Naive B cell (primary cell): ENCODE data around the gene SPAM1. TPM values are rescaled to one million over a fixed set of nuclear protein-coding genes. Genes with fewer than 3 reads are reported as not detected.
"Not testable (repeated sequence)": the region's sequence is repeated elsewhere in the genome, so short reads cannot be mapped to it uniquely, and the experiment has no call there.

ENCODE experiments used
- ATAC-seq, 2 donors: fragments of 150-1000 bp; cut with Tn5 transposase; 2 replicates each; pipeline ENCODE4 v1.10.0; 2021; ENCODE audit warnings: low read depth in 2 of 2, mild to moderate bottlenecking in 2 of 2, moderate library complexity in 2 of 2
- DNase-seq: peaks from one replicate; pipeline ENCODE4 v3.0.0; 2022
- H3K27ac Mint-ChIP-seq, 6 donors: one replicate each; pipeline ENCODE4 v1.8.0; 2020 to 2022; ENCODE audit warnings: mild to moderate bottlenecking in 6 of 6, mixed read lengths in 6 of 6, moderate library complexity in 5 of 6, inconsistent platforms in 2 of 6
- H3K27me3 Mint-ChIP-seq, 3 donors: one replicate each; pipeline ENCODE4 v1.8.0; 2021 to 2022; ENCODE audit warnings: mixed read lengths in 3 of 3, mild to moderate bottlenecking in 1 of 3
- H3K36me3 Mint-ChIP-seq, 2 donors: one replicate each; pipeline ENCODE4 v1.8.0; 2020 to 2022; ENCODE audit warnings: mixed read lengths in 2 of 2, inconsistent platforms in 1 of 2, mild to moderate bottlenecking in 1 of 2
- H3K4me1 Mint-ChIP-seq, 3 donors: one replicate each; pipeline ENCODE4 v1.8.0; 2020 to 2022; ENCODE audit warnings: mixed read lengths in 3 of 3, inconsistent platforms in 1 of 3, mild to moderate bottlenecking in 1 of 3, moderate library complexity in 1 of 3
- H3K4me3 Mint-ChIP-seq, 8 donors: one replicate each; pipeline ENCODE4 v1.8.0; 2020 to 2022; ENCODE audit warnings: mild to moderate bottlenecking in 8 of 8, mixed read lengths in 8 of 8, moderate library complexity in 8 of 8, inconsistent platforms in 2 of 8
- H3K9me3 Mint-ChIP-seq, 7 donors: one replicate each; pipeline ENCODE4 v1.8.0; 2020 to 2022; ENCODE audit warnings: mixed read lengths in 7 of 7, mild to moderate bottlenecking in 5 of 7, inconsistent platforms in 2 of 7, moderate library complexity in 1 of 7
- polyA plus RNA-seq, 6 donors: library from polyadenylated mRNA; unstranded; fragments of 300-500 nt; fragmentation: Illumina TruSeq; gene quantifications; one replicate each; pipeline ENCODE4 v1.2.3, GENCODE V29; 2021; ENCODE audit warnings: low read depth in 6 of 6

Gene SPAM1
- not detected for polyA plus RNA-seq

- no peak for DNase-seq
- no peak within 1 kb of the TSS for H3K4me3 Mint-ChIP-seq
- H3K4me1 Mint-ChIP-seq: no peaks in the 10 kb centered on the region
- ATAC-seq: no peak
- peaks cover 0 to 14% (median 4%) of the 10 kb centered on the region in 7 donors for H3K9me3 Mint-ChIP-seq
- no peaks in the 10 kb centered on the region for H3K36me3 Mint-ChIP-seq
- no peak within 1 kb of the TSS for H3K27ac Mint-ChIP-seq
- no peaks in the 10 kb centered on the region for H3K27me3 Mint-ChIP-seq
Observed at GRCh38 chr7:123924941-123925340, at the start of gene SPAM1. Gene SPAM1 (plus strand): TSS chr7:123925241. CDS start chr7:123953571, 28,330 bp downstream.

- Mint-ChIP-seq H3K27ac (peak overlapping the region in 1 of 6 donors; percentile 34), H3K4me1 (no peaks in the 10 kb centered on the region), H3K9me3 (no peaks in the 10 kb centered on the region), H3K27me3 (peaks cover 9 to 25% (median 11%) of the 10 kb centered on the region in 3 donors), H3K36me3 (no peaks in the 10 kb centered on the region), H3K4me3 (no peak overlapping the region)
- DNase-seq (no peak), ATAC-seq (no peak)
Observed at GRCh38 chr7:123876557-123877256, 48.3 kb upstream of the SPAM1 start.

GRCh38 chr7:123879628-123880027, 45.4 kb upstream of the SPAM1 start:
- Mint-ChIP-seq H3K27ac (no peak overlapping the region), H3K36me3 (no peaks in the 10 kb centered on the region), H3K4me1 (no peaks in the 10 kb centered on the region), H3K4me3 (no peak overlapping the region), H3K9me3 (no peaks in the 10 kb centered on the region), H3K27me3 (peaks cover 4 to 15% (median 11%) of the 10 kb centered on the region in 3 donors)
- no peak for DNase-seq
- no peak for ATAC-seq

GRCh38 chr7:123881300-123881699, 43.7 kb upstream of the SPAM1 start:
- peaks cover 0 to 6% (median 5%) of the 10 kb centered on the region in 3 donors for H3K27me3 Mint-ChIP-seq
- no peak for DNase-seq
- no peak overlapping the region for H3K27ac Mint-ChIP-seq
- H3K9me3 Mint-ChIP-seq: no peaks in the 10 kb centered on the region
- no peaks in the 10 kb centered on the region for H3K4me1 Mint-ChIP-seq
- no peak for ATAC-seq
- H3K36me3 Mint-ChIP-seq: no peaks in the 10 kb centered on the region
- H3K4me3 Mint-ChIP-seq: no peak overlapping the region

GRCh38 chr7:123883154-123883553, 41.9 kb upstream of the SPAM1 start:
- Mint-ChIP-seq H3K4me1 (no peaks in the 10 kb centered on the region), H3K4me3 (no peak overlapping the region), H3K36me3 (no peaks in the 10 kb centered on the region), H3K9me3 (peaks cover 0 to 4% (median 0%) of the 10 kb centered on the region in 7 donors), H3K27ac (no peak overlapping the region), H3K27me3 (peaks cover 0 to 6% (median 0%) of the 10 kb centered on the region in 3 donors)
- no peak for DNase-seq
- ATAC-seq: no peak

GRCh38 chr7:123888192-123888591, 36.8 kb upstream of the SPAM1 start:
- DNase-seq: no peak

GRCh38 chr7:123894753-123895152, 30.3 kb upstream of the SPAM1 start:
- H3K9me3 Mint-ChIP-seq: peaks cover 0 to 27% (median 16%) of the 10 kb centered on the region in 7 donors
- H3K36me3 Mint-ChIP-seq, H3K4me1 Mint-ChIP-seq, H3K27me3 Mint-ChIP-seq, H3K4me3 Mint-ChIP-seq, ATAC-seq, H3K27ac Mint-ChIP-seq, DNase-seq: not testable (repeated sequence)

More at GRCh38 chr7:123888192-123888591, 36.8 kb upstream of the SPAM1 start:
- no peak overlapping the region for H3K27ac Mint-ChIP-seq
- H3K9me3 Mint-ChIP-seq: peaks cover 0 to 14% (median 5%) of the 10 kb centered on the region in 7 donors
- no peak overlapping the region for H3K4me3 Mint-ChIP-seq
- no peaks in the 10 kb centered on the region for H3K36me3 Mint-ChIP-seq
- H3K4me1 Mint-ChIP-seq: no peaks in the 10 kb centered on the region
- no peak for ATAC-seq
- H3K27me3 Mint-ChIP-seq: peaks cover 0 to 3% (median 0%) of the 10 kb centered on the region in 3 donors

GRCh38 chr7:123901101-123901500, 23.9 kb upstream of the SPAM1 start:
- Mint-ChIP-seq H3K4me1 (no peaks in the 10 kb centered on the region), H3K9me3 (peaks cover 5 to 12% (median 8%) of the 10 kb centered on the region in 7 donors), H3K36me3 (peaks cover 0 to 2% of the 10 kb centered on the region in 2 donors), H3K4me3 (no peak overlapping the region), H3K27me3 (no peaks in the 10 kb centered on the region), H3K27ac (no peak overlapping the region)
- DNase-seq: no peak
- ATAC-seq: no peak

- Mint-ChIP-seq H3K4me3 (no peak overlapping the region), H3K9me3 (peaks cover 2 to 14% (median 8%) of the 10 kb centered on the region in 7 donors), H3K4me1 (no peaks in the 10 kb centered on the region), H3K36me3 (peaks cover 0 to 3% of the 10 kb centered on the region in 2 donors), H3K27me3 (no peaks in the 10 kb centered on the region), H3K27ac (no peak overlapping the region)
- DNase-seq (no peak), ATAC-seq (no peak)
Observed at GRCh38 chr7:123905714-123906113, 19.3 kb upstream of the SPAM1 start.

GRCh38 chr7:123916240-123916724, 8.8 kb upstream of the SPAM1 start:
- Mint-ChIP-seq H3K36me3 (no peaks in the 10 kb centered on the region), H3K4me1 (no peaks in the 10 kb centered on the region), H3K27me3 (no peaks in the 10 kb centered on the region), H3K27ac (no peak overlapping the region), H3K4me3 (no peak overlapping the region), H3K9me3 (peaks cover 0 to 2% (median 0%) of the 10 kb centered on the region in 7 donors)
- ATAC-seq (no peak), DNase-seq (no peak)

- H3K27ac Mint-ChIP-seq: no peak overlapping the region
- H3K36me3 Mint-ChIP-seq: no peaks in the 10 kb centered on the region
- H3K27me3 Mint-ChIP-seq: no peaks in the 10 kb centered on the region
- ATAC-seq (no peak), DNase-seq (no peak)
- H3K9me3 Mint-ChIP-seq: peaks cover 0 to 4% (median 0%) of the 10 kb centered on the region in 7 donors
- no peaks in the 10 kb centered on the region for H3K4me1 Mint-ChIP-seq
- no peak overlapping the region for H3K4me3 Mint-ChIP-seq
Observed at GRCh38 chr7:123917878-123918277, 7.2 kb upstream of the SPAM1 start.

- no peak overlapping the region for H3K4me3 Mint-ChIP-seq
Observed at GRCh38 chr7:123918309-123918708, 6.7 kb upstream of the SPAM1 start.

GRCh38 chr7:123923599-123923998, 1.4 kb upstream of the SPAM1 start:
- no peak for ATAC-seq
- Mint-ChIP-seq H3K36me3 (no peaks in the 10 kb centered on the region), H3K27me3 (no peaks in the 10 kb centered on the region), H3K9me3 (peaks cover 0 to 14% (median 4%) of the 10 kb centered on the region in 7 donors), H3K27ac (no peak overlapping the region), H3K4me1 (no peaks in the 10 kb centered on the region), H3K4me3 (no peak overlapping the region)
- DNase-seq: no peak

More at GRCh38 chr7:123918309-123918708, 6.7 kb upstream of the SPAM1 start:
- no peak for DNase-seq
- no peak for ATAC-seq
- H3K27ac Mint-ChIP-seq: no peak overlapping the region
- H3K36me3 Mint-ChIP-seq: no peaks in the 10 kb centered on the region
- H3K27me3 Mint-ChIP-seq: no peaks in the 10 kb centered on the region
- H3K9me3 Mint-ChIP-seq: peaks cover 0 to 4% (median 0%) of the 10 kb centered on the region in 7 donors
- no peaks in the 10 kb centered on the region for H3K4me1 Mint-ChIP-seq

- Mint-ChIP-seq H3K4me3 (no peak overlapping the region), H3K27ac (no peak overlapping the region), H3K9me3 (peaks cover 0 to 14% (median 4%) of the 10 kb centered on the region in 7 donors), H3K27me3 (peaks cover 0 to 4% (median 0%) of the 10 kb centered on the region in 3 donors), H3K36me3 (no peaks in the 10 kb centered on the region), H3K4me1 (no peaks in the 10 kb centered on the region)
- ATAC-seq (no peak), DNase-seq (no peak)
Observed at GRCh38 chr7:123929107-123929506, 4.1 kb downstream of the SPAM1 start.
